8988T (cell line): ENCODE measurements around the gene PIK3CA.
"Not testable (repeated sequence)": the region's sequence is repeated elsewhere in the genome, so short reads cannot be mapped to it uniquely, and the experiment has no call there.

Experiments used
- DNase-seq: peaks from one replicate; pipeline ENCODE4 v3.0.0; 2011

The PIK3CA gene

GRCh38 chr3:179215550-179215949 is 67.4 kb downstream of the PIK3CA start:
- not testable (repeated sequence) for DNase-seq

- not testable (repeated sequence) for DNase-seq
Measured at GRCh38 chr3:179218213-179218612, 70.1 kb downstream of the PIK3CA start.

- DNase-seq = no peak
Measured at GRCh38 chr3:179223548-179223947, 75.4 kb downstream of the PIK3CA start.

- DNase-seq = no peak
Measured at GRCh38 chr3:179224584-179224983, 76.4 kb downstream of the PIK3CA start.

- DNase-seq = no peak
Measured at GRCh38 chr3:179227349-179227748, 79.2 kb downstream of the PIK3CA start.

- no peak for DNase-seq
Measured at GRCh38 chr3:179229177-179229576, 81.0 kb downstream of the PIK3CA start.

- DNase-seq = no peak
Measured at GRCh38 chr3:179233043-179233442, 84.9 kb downstream of the PIK3CA start.

GRCh38 chr3:179234199-179234598 is 86.0 kb downstream of the PIK3CA start:
- DNase-seq = no peak

- no peak for DNase-seq
Measured at GRCh38 chr3:179236669-179237301, 88.6 kb downstream of the PIK3CA start.

GRCh38 chr3:179240299-179240698 is 92.1 kb downstream of the PIK3CA start:
- DNase-seq = not testable (repeated sequence)

- not testable (repeated sequence) for DNase-seq
Measured at GRCh38 chr3:179242859-179243258, 94.7 kb downstream of the PIK3CA start.

GRCh38 chr3:179244878-179245277 is 96.7 kb downstream of the PIK3CA start:
- no peak for DNase-seq

- no peak for DNase-seq
Measured at GRCh38 chr3:179247289-179248015, 99.3 kb downstream of the PIK3CA start.

GRCh38 chr3:179250803-179251476 is 102.8 kb downstream of the PIK3CA start, which contains the start of gene KCNMB3:
TSS of gene KCNMB3 (minus strand) at chr3:179251114. CDS start at chr3:179250990, 124 bp downstream.
- DNase-seq = no peak

- DNase-seq = no peak
Measured at GRCh38 chr3:179256813-179257212, 108.7 kb downstream of the PIK3CA start.

- DNase-seq = not testable (repeated sequence)
Measured at GRCh38 chr3:179257742-179258141, 109.6 kb downstream of the PIK3CA start.

GRCh38 chr3:179258820-179259219 is 110.7 kb downstream of the PIK3CA start:
- DNase-seq = no peak

- not testable (repeated sequence) for DNase-seq
Measured at GRCh38 chr3:179259959-179260756, 112.0 kb downstream of the PIK3CA start.

GRCh38 chr3:179260949-179261765 is 113.0 kb downstream of the PIK3CA start:
- peak; percentile 94 for DNase-seq

GRCh38 chr3:179263134-179263533 is 115.0 kb downstream of the PIK3CA start:
- no peak for DNase-seq

- no peak for DNase-seq
Measured at GRCh38 chr3:179264449-179264848, 116.3 kb downstream of the PIK3CA start.

GRCh38 chr3:179265092-179265491 is 116.9 kb downstream of the PIK3CA start:
- no peak for DNase-seq
